Measurements from ENCODE around the gene FHOD1. TPM values are rescaled to one million over a fixed set of nuclear protein-coding genes. Genes with fewer than 3 reads are reported as not detected.

Gene FHOD1
- total and polyA plus RNA-seq, 2 of the 13 experiments (the other 11 are each of a cell fraction or from before 2014, with no cell fraction given), result 20.0 to 20.8 TPM

- Histone ChIP-seq H3K9ac (ENCODE audit: insufficient read depth, low read depth, low read length) (no peak overlapping the region), H4K20me1 (ENCODE audit: insufficient read depth, low read length) (no peaks in the 10 kb centered on the region), H3K27me3 (ENCODE audit: control insufficient read depth in 1 of 2, insufficient read depth in 2 of 2, low read length in 2 of 2) (peaks cover 0 to 22% of the 10 kb centered on the region in 2 experiments; a peak in 3 of 5 replicates), H3K79me2 (ENCODE audit: insufficient read depth, low read length) (no peaks in the 10 kb centered on the region), H3K4me3 (replicated peaks in 1 of 3; ENCODE audit: insufficient read depth in 1 of 3, low read depth in 2 of 3, low read length in 3 of 3) (no peak overlapping the region), H3K4me2 (ENCODE audit: low read depth, low read length) (no peak overlapping the region), H3K9me3 (ENCODE audit: low read length) (no peaks in the 10 kb centered on the region), H3K4me1 (ENCODE audit: insufficient read depth, low read length) (peaks cover 34% of the 10 kb centered on the region), H3K36me3 (replicated peaks in 1 of 2; ENCODE audit: control insufficient read depth in 1 of 2, insufficient read depth in 2 of 2, low read length in 2 of 2) (no peaks in the 10 kb centered on the region), H2AFZ (ENCODE audit: low read length) (no peak overlapping the region), H3K27ac (ENCODE audit: extremely low read length, insufficient read depth, low read length) (no peak overlapping the region)
- ChIA-PET CTCF (ENCODE audit: low intra/inter-chr PET ratio, low total read pairs) (no interaction called here), POLR2A (interaction anchor here (1.1 kb wide), 1 partner anchor 15 kb away, joined by 3 read pairs; no protein-coding TSS in a partner anchor)
- in situ Hi-C loops (cut with HindIII; ENCODE audit: extremely low pct_ligation_motif_present, low pct_unique_long_range_greater_than_20kb), result no loop called here
- FAIRE-seq, result no peak
- intact Hi-C loops (cut with micrococcal nuclease; ENCODE audit: unreplicated experiment), result no loop called here
- 87% methylated on average over 1 of the region's 4 CpGs for WGBS (ENCODE audit: low lambda C conversion rate)
- BruUV-seq (replicated peaks), result no TSS peak
- ATAC-seq, result no peak
- DNase-seq (ENCODE audit: low spot score), result no peak
- TF ChIP-seq NRL (CRISPR knock-in tag; IDR thresholded peaks at IDR 0.05; ENCODE audit: borderline replicate concordance) (0 out of 2 replicates have a peak, but pooled peaks have one; percentile 27), CENPX (CRISPR knock-in tag; IDR thresholded peaks at IDR 0.05) (no peak), E2F5 (CRISPR knock-in tag; conservative IDR thresholded peaks at IDR 0.05) (no peak)
Measured at GRCh38 chr16:67252609-67253497, 5.6 kb upstream of the FHOD1 start.

GRCh38 chr16:67250045-67250327 lies 2.7 kb upstream of the FHOD1 start:
- 16% methylated on average over 4 of the region's 4 CpGs for WGBS (ENCODE audit: low lambda C conversion rate)
- H3K4me2 ChIP-seq (ENCODE audit: low read depth, low read length), result peak overlapping the region; percentile 97
- no TSS peak for BruUV-seq (replicated peaks)
- TF ChIP-seq MAFK (conservative IDR thresholded peaks at IDR 0.05 in 1 of 2, IDR thresholded peaks at IDR 0.05 in 1 of 2; ENCODE audit: low read length in 2 of 2), result no peak
- no peak for TF ChIP-seq USF2 (IDR thresholded peaks at IDR 0.05; ENCODE audit: low read depth, low read length)
- TF ChIP-seq USF2 (CRISPR knock-in tag; IDR thresholded peaks at IDR 0.05; ENCODE audit: borderline replicate concordance), result no peak
- no peak for TF ChIP-seq ZNF350 (CRISPR knock-in tag; IDR thresholded peaks at IDR 0.05; ENCODE audit: borderline replicate concordance, low read depth)
- TF ChIP-seq ZNF543 (CRISPR knock-in tag; IDR thresholded peaks at IDR 0.05), result no peak
- TF ChIP-seq JUND (CRISPR knock-in tag; IDR thresholded peaks at IDR 0.05), result no peak
- TF ChIP-seq ZNF101 (CRISPR knock-in tag; IDR thresholded peaks at IDR 0.05; ENCODE audit: borderline replicate concordance, low read depth), result no peak
- TF ChIP-seq MED1 (CRISPR knock-in tag; IDR thresholded peaks at IDR 0.05), result no peak
- no peak for TF ChIP-seq NFIB (CRISPR knock-in tag; IDR thresholded peaks at IDR 0.05; ENCODE audit: borderline replicate concordance)
- TF ChIP-seq PPARG (CRISPR knock-in tag; conservative IDR thresholded peaks at IDR 0.05), result no peak
- TF ChIP-seq KLF11 (CRISPR knock-in tag; IDR thresholded peaks at IDR 0.05), result no peak
- TF ChIP-seq SETDB1 (CRISPR knock-in tag; IDR thresholded peaks at IDR 0.05; ENCODE audit: borderline replicate concordance), result no peak

More at GRCh38 chr16:67250045-67250327, 2.7 kb upstream of the FHOD1 start:
- Histone ChIP-seq H4K20me1 (ENCODE audit: insufficient read depth, low read length) (no peaks in the 10 kb centered on the region), H2AFZ (ENCODE audit: low read length) (no peak overlapping the region), H3K9ac (ENCODE audit: insufficient read depth, low read depth, low read length) (no peak overlapping the region), H3K4me3 (replicated peaks in 1 of 3; ENCODE audit: insufficient read depth in 1 of 3, low read depth in 2 of 3, low read length in 3 of 3) (peak overlapping the region in 1 of 3 experiments; percentile 85; a peak in 2 of 6 replicates), H3K27me3 (ENCODE audit: control insufficient read depth in 1 of 2, insufficient read depth in 2 of 2, low read length in 2 of 2) (peaks cover 0 to 22% of the 10 kb centered on the region in 2 experiments; a peak in 3 of 5 replicates), H3K27ac (ENCODE audit: extremely low read length, insufficient read depth, low read length) (no peak overlapping the region), H3K4me1 (ENCODE audit: insufficient read depth, low read length) (peaks cover 48% of the 10 kb centered on the region), H3K9me3 (ENCODE audit: low read length) (no peaks in the 10 kb centered on the region), H3K79me2 (ENCODE audit: insufficient read depth, low read length) (no peaks in the 10 kb centered on the region), H3K36me3 (replicated peaks in 1 of 2; ENCODE audit: control insufficient read depth in 1 of 2, insufficient read depth in 2 of 2, low read length in 2 of 2) (no peaks in the 10 kb centered on the region)
- intact Hi-C loops (cut with micrococcal nuclease; ENCODE audit: unreplicated experiment), result no loop called here
- FAIRE-seq, result no peak
- DNase-seq (ENCODE audit: low spot score), result no peak
- in situ Hi-C loops (cut with HindIII; ENCODE audit: extremely low pct_ligation_motif_present, low pct_unique_long_range_greater_than_20kb), result no loop called here
- ChIA-PET POLR2A (interaction anchor here (6.1 kb wide), 1 partner anchor 24 kb away, joined by 71 read pairs; the partner anchor contains the start of gene TMEM208), CTCF (ENCODE audit: low intra/inter-chr PET ratio, low total read pairs) (no interaction called here)
- ATAC-seq, result no peak
